ENCODE data around the gene MGMT.

Gene MGMT

DNA sequence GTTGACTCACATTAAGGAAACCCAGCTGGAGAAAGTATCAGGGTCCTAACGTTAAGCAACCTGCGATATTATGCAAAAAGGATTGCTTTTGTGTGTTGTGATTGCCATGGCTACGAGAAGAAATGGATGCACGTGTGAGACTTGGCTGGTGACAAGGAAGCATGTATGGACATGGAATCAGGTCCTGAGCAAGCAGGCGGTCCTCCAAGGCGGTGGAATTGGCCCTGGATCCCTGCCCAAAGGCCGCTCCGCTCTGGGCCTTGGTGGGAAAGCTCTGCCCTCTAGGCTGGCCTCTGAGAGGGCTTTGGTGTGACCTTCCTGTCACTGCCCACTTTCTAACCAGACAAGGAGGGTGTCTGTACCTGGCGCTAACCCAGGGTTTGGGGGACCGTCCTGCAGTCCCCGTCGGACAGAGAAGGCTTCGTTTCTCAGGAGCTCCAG, 305.0 kb downstream of the MGMT start:
- H3K9me3 Mint-ChIP-seq = no peaks in the 10 kb centered on the region

DNA sequence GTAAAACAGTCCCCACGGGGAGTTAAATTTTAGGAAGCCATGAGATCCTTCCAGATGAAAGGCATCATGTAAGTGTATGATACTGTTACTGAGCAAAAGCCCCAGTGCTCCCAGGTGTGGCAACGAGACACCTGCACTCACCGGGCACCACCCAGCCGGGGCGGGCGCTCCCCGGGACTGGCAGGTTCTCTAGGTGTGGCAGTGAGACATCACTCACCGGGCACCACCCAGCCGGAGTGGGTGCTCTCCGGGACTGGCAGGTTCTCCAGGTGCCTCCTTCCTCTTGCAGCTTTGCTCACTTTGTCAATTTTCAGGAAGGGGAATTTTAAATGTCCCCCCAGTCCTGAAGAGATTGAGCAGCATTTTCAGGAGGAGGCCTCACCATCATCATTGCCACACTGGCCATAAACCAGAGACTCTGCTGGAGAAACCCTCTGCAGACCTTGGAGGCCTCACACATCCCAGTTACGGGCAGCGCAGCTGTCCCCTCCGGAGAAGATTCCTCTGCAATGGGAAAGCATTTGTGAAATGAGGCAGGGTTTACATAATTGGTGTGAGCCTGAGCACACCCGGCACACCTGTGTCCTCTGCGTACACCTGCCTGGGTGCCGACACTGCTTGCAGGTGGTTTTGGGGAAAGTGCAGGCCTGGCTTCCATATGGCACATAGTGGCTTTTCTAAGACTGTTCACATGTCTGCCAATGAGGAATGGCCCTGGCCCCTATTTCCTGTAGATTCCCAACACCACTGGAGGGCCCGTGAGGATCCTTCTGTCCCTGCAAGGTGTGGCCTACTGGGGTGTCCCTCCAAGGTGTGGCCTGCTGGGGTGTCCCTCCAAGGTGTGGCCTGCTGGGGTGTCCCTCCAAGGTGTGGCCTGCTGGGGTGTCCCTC, 305.7 kb downstream of the MGMT start:
- Mint-ChIP-seq H3K36me3 (ENCODE audit: insufficient read depth) (peaks cover 4% of the 10 kb centered on the region), H3K27ac (ENCODE audit: low read depth) (no peak overlapping the region), H3K9me3 (no peaks in the 10 kb centered on the region), H3K4me3 (no peak overlapping the region), H3K27me3 (no peaks in the 10 kb centered on the region), H3K4me1 (no peaks in the 10 kb centered on the region)
- DNase-seq (ENCODE audit: low spot score in 2 of 2) (no peak), ATAC-seq (replicated peaks; ENCODE audit: extremely low read depth, poor library complexity, severe bottlenecking) (no peak)

More for the DNA sequence above, 305.0 kb downstream of the MGMT start:
- DNase-seq (ENCODE audit: low spot score in 2 of 2) (no peak), ATAC-seq (replicated peaks; ENCODE audit: extremely low read depth, poor library complexity, severe bottlenecking) (no peak)
- Mint-ChIP-seq H3K27me3 (no peaks in the 10 kb centered on the region), H3K4me1 (no peaks in the 10 kb centered on the region), H3K4me3 (no peak overlapping the region), H3K27ac (ENCODE audit: low read depth) (no peak overlapping the region), H3K36me3 (ENCODE audit: insufficient read depth) (peaks cover 4% of the 10 kb centered on the region)

DNA sequence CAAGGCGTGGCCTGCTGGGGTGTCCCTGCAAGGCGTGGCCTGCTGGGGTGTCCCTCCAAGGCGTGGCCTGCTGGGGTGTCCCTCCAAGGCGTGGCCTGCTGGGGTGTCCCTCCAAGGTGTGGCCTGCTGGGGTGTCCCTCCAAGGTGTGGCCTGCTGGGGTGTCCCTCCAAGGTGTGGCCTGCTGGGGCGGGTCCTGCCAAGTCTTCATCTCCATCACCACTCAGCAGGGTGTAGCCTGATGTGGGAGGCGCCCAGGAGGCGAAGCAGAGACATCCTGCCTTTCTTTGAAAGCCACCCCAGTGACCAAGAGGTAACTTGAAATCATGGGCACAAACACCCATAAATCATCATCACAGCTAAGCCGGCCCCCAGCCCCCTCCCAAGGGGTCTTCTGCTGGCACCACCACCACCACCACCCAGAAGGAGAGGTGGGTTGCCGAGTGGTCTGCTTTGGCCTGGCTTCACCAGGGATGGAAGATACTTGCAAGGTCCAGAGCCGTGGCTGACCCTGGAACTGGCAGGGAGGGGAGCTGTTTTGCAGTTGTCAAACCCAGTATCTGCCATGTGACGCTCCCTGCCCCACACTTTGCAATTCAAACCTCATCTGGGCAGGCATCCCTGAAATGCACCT, 306.4 kb downstream of the MGMT start:
- Mint-ChIP-seq H3K36me3 (ENCODE audit: insufficient read depth) (peaks cover 4% of the 10 kb centered on the region), H3K4me3 (no peak overlapping the region), H3K9me3 (no peaks in the 10 kb centered on the region), H3K27ac (ENCODE audit: low read depth) (no peak overlapping the region), H3K27me3 (no peaks in the 10 kb centered on the region), H3K4me1 (no peaks in the 10 kb centered on the region)
- no peak for DNase-seq (ENCODE audit: low spot score in 2 of 2)
- ATAC-seq (replicated peaks; ENCODE audit: extremely low read depth, poor library complexity, severe bottlenecking) = no peak

- no peak overlapping the region for H3K4me3 Mint-ChIP-seq
- no peak overlapping the region for H3K27ac Mint-ChIP-seq (ENCODE audit: low read depth)
- no peaks in the 10 kb centered on the region for H3K27me3 Mint-ChIP-seq
- H3K36me3 Mint-ChIP-seq (ENCODE audit: insufficient read depth) = peaks cover 1% of the 10 kb centered on the region
- no peaks in the 10 kb centered on the region for H3K9me3 Mint-ChIP-seq
- H3K4me1 Mint-ChIP-seq = no peaks in the 10 kb centered on the region
- DNase-seq (ENCODE audit: low spot score in 2 of 2) = no peak
- no peak for ATAC-seq (replicated peaks; ENCODE audit: extremely low read depth, poor library complexity, severe bottlenecking)
These were observed 307.2 kb downstream of the MGMT start for GRCh38 chr10:129774082-129774735.

GRCh38 chr10:129774736-129775401, 307.8 kb downstream of the MGMT start:
- DNase-seq (ENCODE audit: low spot score in 2 of 2) (no peak), ATAC-seq (replicated peaks; ENCODE audit: extremely low read depth, poor library complexity, severe bottlenecking) (no peak)
- Mint-ChIP-seq H3K27me3 (no peaks in the 10 kb centered on the region), H3K9me3 (no peaks in the 10 kb centered on the region), H3K4me3 (no peak overlapping the region), H3K27ac (ENCODE audit: low read depth) (no peak overlapping the region), H3K36me3 (ENCODE audit: insufficient read depth) (peaks cover 1% of the 10 kb centered on the region), H3K4me1 (no peaks in the 10 kb centered on the region)

DNA sequence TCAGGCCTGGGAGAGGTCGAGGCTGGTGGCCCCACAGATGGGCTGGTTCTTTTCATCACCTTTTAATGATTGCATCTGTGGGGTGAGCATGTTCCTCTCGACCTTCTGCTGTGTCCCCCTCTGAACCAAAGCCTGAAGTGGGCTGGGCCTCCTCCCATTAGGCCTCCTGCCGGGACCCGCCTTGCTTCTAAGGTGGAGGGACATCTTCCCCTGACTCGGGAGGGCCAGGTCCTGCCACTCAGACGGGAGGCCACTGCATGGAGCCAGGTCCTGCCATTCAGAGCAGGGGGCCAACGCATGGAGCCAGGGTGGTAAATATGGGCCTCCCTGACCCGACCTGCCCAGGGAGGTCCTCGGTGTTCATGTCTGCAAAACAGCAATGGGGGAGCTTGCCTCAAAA, 308.6 kb downstream of the MGMT start:
- no peak overlapping the region for H3K4me3 Mint-ChIP-seq
- H3K36me3 Mint-ChIP-seq (ENCODE audit: insufficient read depth) = peaks cover 1% of the 10 kb centered on the region
- no peaks in the 10 kb centered on the region for H3K4me1 Mint-ChIP-seq
- H3K9me3 Mint-ChIP-seq = no peaks in the 10 kb centered on the region
- no peaks in the 10 kb centered on the region for H3K27me3 Mint-ChIP-seq
- no peak overlapping the region for H3K27ac Mint-ChIP-seq (ENCODE audit: low read depth)
- DNase-seq (ENCODE audit: low spot score in 2 of 2) (no peak), ATAC-seq (replicated peaks; ENCODE audit: extremely low read depth, poor library complexity, severe bottlenecking) (no peak)

- no peaks in the 10 kb centered on the region for H3K4me1 Mint-ChIP-seq
- H3K9me3 Mint-ChIP-seq = no peaks in the 10 kb centered on the region
- peaks cover 4% of the 10 kb centered on the region for H3K36me3 Mint-ChIP-seq (ENCODE audit: insufficient read depth)
- ATAC-seq (replicated peaks; ENCODE audit: extremely low read depth, poor library complexity, severe bottlenecking) (no peak), DNase-seq (ENCODE audit: low spot score in 2 of 2) (no peak)
- no peak overlapping the region for H3K27ac Mint-ChIP-seq (ENCODE audit: low read depth)
- H3K4me3 Mint-ChIP-seq = no peak overlapping the region
- no peaks in the 10 kb centered on the region for H3K27me3 Mint-ChIP-seq
These were observed 310.6 kb downstream of the MGMT start for GRCh38 chr10:129777687-129778086.

- Mint-ChIP-seq H3K36me3 (ENCODE audit: insufficient read depth) (peaks cover 4% of the 10 kb centered on the region), H3K9me3 (no peaks in the 10 kb centered on the region), H3K4me3 (no peak overlapping the region), H3K27me3 (no peaks in the 10 kb centered on the region), H3K27ac (ENCODE audit: low read depth) (no peak overlapping the region), H3K4me1 (no peaks in the 10 kb centered on the region)
- DNase-seq (ENCODE audit: low spot score in 2 of 2) = no peak
- ATAC-seq (replicated peaks; ENCODE audit: extremely low read depth, poor library complexity, severe bottlenecking) = no peak
These were observed 311.5 kb downstream of the MGMT start for GRCh38 chr10:129778571-129778970.

DNA sequence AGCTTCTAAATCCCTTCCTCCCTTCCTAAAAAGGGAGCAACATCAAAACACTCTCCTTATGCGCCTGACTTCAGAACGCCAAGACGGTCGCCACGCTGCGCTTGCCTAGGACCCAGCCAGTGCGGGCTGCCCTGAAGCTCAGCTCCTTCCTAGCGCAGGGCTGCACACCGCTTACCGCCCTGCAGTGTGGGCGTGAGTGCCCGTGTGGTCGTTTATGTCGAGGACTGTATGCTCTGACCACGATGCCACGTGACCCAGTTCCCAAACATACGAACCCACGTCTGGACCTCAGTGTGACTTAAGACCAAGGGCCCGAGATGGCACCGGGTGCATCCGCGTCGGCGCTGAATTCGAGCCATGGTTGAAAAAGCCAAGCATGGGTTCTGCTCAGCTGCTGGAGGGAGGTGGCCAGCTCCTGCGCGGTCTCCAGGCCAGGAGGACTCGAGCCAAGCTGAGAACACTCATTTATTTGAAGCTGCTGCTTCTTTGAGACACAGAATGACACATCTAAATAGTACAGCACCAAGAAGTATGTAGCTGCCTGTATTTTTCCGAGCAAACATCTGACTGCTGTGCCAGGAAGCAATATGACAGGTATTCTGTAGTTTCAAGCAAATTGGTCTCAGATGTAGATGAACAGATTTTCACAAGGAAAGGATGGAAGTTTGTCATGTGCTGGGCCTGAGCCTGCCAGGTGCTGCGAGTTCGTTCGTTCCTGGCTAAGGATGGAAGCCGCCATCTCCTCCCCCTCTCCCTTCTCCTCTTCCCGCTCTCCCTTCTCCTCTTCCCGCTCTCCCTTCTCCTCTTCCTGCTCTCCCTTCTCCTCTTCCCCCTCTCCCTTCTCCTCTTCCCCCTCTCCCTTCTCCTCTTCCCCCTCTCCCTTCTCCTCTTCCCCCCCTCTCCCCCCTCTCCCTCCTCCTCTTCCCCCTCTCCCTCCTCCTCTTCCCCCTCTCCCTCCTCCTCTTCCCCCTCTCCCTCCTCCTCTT, 312.4 kb downstream of the MGMT start:
- no peaks in the 10 kb centered on the region for H3K4me1 Mint-ChIP-seq
- no peaks in the 10 kb centered on the region for H3K9me3 Mint-ChIP-seq
- ATAC-seq (replicated peaks; ENCODE audit: extremely low read depth, poor library complexity, severe bottlenecking) = no peak
- peaks cover 5% of the 10 kb centered on the region for H3K36me3 Mint-ChIP-seq (ENCODE audit: insufficient read depth)
- no peaks in the 10 kb centered on the region for H3K27me3 Mint-ChIP-seq
- H3K4me3 Mint-ChIP-seq = no peak overlapping the region
- DNase-seq (ENCODE audit: low spot score in 2 of 2) = no peak
- H3K27ac Mint-ChIP-seq (ENCODE audit: low read depth) = no peak overlapping the region

- Mint-ChIP-seq H3K27ac (ENCODE audit: low read depth) (no peak overlapping the region), H3K36me3 (ENCODE audit: insufficient read depth) (peaks cover 5% of the 10 kb centered on the region), H3K9me3 (no peaks in the 10 kb centered on the region), H3K27me3 (no peaks in the 10 kb centered on the region), H3K4me1 (no peaks in the 10 kb centered on the region), H3K4me3 (no peak overlapping the region)
- DNase-seq (ENCODE audit: low spot score in 2 of 2) (no peak), ATAC-seq (replicated peaks; ENCODE audit: extremely low read depth, poor library complexity, severe bottlenecking) (no peak)
These were observed 313.2 kb downstream of the MGMT start for GRCh38 chr10:129780198-129780597.

- H3K4me3 Mint-ChIP-seq = no peak overlapping the region
- peaks cover 5% of the 10 kb centered on the region for H3K36me3 Mint-ChIP-seq (ENCODE audit: insufficient read depth)
- no peak for ATAC-seq (replicated peaks; ENCODE audit: extremely low read depth, poor library complexity, severe bottlenecking)
- H3K27me3 Mint-ChIP-seq = no peaks in the 10 kb centered on the region
- H3K9me3 Mint-ChIP-seq = no peaks in the 10 kb centered on the region
- no peaks in the 10 kb centered on the region for H3K4me1 Mint-ChIP-seq
- H3K27ac Mint-ChIP-seq (ENCODE audit: low read depth) = no peak overlapping the region
- DNase-seq (ENCODE audit: low spot score in 2 of 2) = no peak
These were observed 314.1 kb downstream of the MGMT start for GRCh38 chr10:129780901-129781795.
